Thoracic aorta (tissue), 2 donors: Measurements from ENCODE around the gene RUNX2. TPM values are rescaled to one million over a fixed set of nuclear protein-coding genes. Genes with fewer than 3 reads are reported as not detected.

Source experiments
- ATAC-seq: fragments of 150-250 bp; one replicate; pipeline ENCODE4 v1.8.0; 2017; ENCODE audit warnings: low read depth; ENCODE audit not compliant: insufficient number of reproducible peaks, low FRiP score
- DNase-seq: peaks from one replicate; pipeline ENCODE4 v3.0.0-alpha.2; 2020; ENCODE audit warnings: low spot score
- H3K27ac ChIP-seq, 2 donors: fragments of 200-600 bp; sonication (generic); 1 replicate in 1 of 2; 2 replicates in 1 of 2; pipeline ENCODE4 v1.5.1; 2016; ENCODE audit warnings: mild to moderate bottlenecking in 2 of 2, moderate library complexity in 2 of 2
- H3K27me3 ChIP-seq: fragments of 200-600 bp; sonication (generic); replicated peaks from 2 replicates; pipeline ENCODE4 v1.6.0; 2016; ENCODE audit warnings: mild to moderate bottlenecking; ENCODE audit not compliant: insufficient read depth
- H3K36me3 ChIP-seq: fragments of 200-600 bp; sonication (generic); one replicate; pipeline ENCODE4 v1.5.1; 2016
- H3K4me1 ChIP-seq, 2 donors: fragments of 200-600 bp; sonication (generic); 1 replicate in 1 of 2; 2 replicates in 1 of 2; pipeline versions ENCODE4 v1.5.1 to v1.6.0; 2016; ENCODE audit warnings: low read depth in 2 of 2, mild to moderate bottlenecking in 1 of 2; ENCODE audit not compliant: control insufficient read depth in 1 of 2
- H3K4me3 ChIP-seq: fragments of 200-600 bp; sonication (generic); 2 replicates; pipeline ENCODE4 v1.5.1; 2016; ENCODE audit warnings: mild to moderate bottlenecking
- H3K9me3 ChIP-seq: fragments of 200-600 bp; sonication (generic); 2 replicates; pipeline ENCODE4 v1.5.1; 2016
- CTCF ChIP-seq: fragments of 200-600 bp; sonication (generic); IDR thresholded peaks from one replicate; pipeline ENCODE4 v1.5.1; 2019; ENCODE audit warnings: antibody characterized with exemption
- total RNA-seq, 2 donors: library from RNA; depleted of rRNA; stranded (reverse); fragments of >200 nt; gene quantifications; one replicate each; pipeline versions ENCODE4 v1.1.0 to v1.2.3, GENCODE V29; 2016

Gene RUNX2
- total RNA-seq, 2 donors from 2014 or later, result 3.2 to 7.9 TPM

- DNase-seq (no peak), ATAC-seq (no peak)
- no peak for TF ChIP-seq CTCF
Measured at GRCh38 chr6:45411959-45412358, 83.8 kb downstream of the RUNX2 start.

GRCh38 chr6:45415315-45415714, 87.2 kb downstream of the RUNX2 start:
- H3K27me3 ChIP-seq, result peaks cover 11% of the 10 kb centered on the region

More at GRCh38 chr6:45411959-45412358, 83.8 kb downstream of the RUNX2 start:
- H3K27ac ChIP-seq, result no peak overlapping the region
- no peak overlapping the region for H3K4me3 ChIP-seq
- H3K27me3 ChIP-seq, result peaks cover 8% of the 10 kb centered on the region
- no peaks in the 10 kb centered on the region for H3K36me3 ChIP-seq
- no peaks in the 10 kb centered on the region for H3K9me3 ChIP-seq
- H3K4me1 ChIP-seq, result no peaks in the 10 kb centered on the region

GRCh38 chr6:45415788-45416518, 87.8 kb downstream of the RUNX2 start:
- Histone ChIP-seq H3K9me3 (no peaks in the 10 kb centered on the region), H3K27me3 (peaks cover 18% of the 10 kb centered on the region), H3K27ac (no peak overlapping the region), H3K4me3 (no peak overlapping the region), H3K36me3 (no peaks in the 10 kb centered on the region), H3K4me1 (peaks cover 0 to 4% of the 10 kb centered on the region in 2 donors)
- no peak for TF ChIP-seq CTCF
- ATAC-seq, result no peak
- DNase-seq, result no peak

More at GRCh38 chr6:45415315-45415714, 87.2 kb downstream of the RUNX2 start:
- no peak for TF ChIP-seq CTCF
- Histone ChIP-seq H3K9me3 (no peaks in the 10 kb centered on the region), H3K4me1 (peaks cover 0 to 4% of the 10 kb centered on the region in 2 donors), H3K27ac (no peak overlapping the region), H3K36me3 (no peaks in the 10 kb centered on the region), H3K4me3 (no peak overlapping the region)
- DNase-seq, result no peak
- ATAC-seq, result no peak

GRCh38 chr6:45416700-45417099, 88.6 kb downstream of the RUNX2 start:
- no peak overlapping the region for H3K27ac ChIP-seq
- TF ChIP-seq CTCF, result no peak
- H3K9me3 ChIP-seq, result no peaks in the 10 kb centered on the region
- DNase-seq (no peak), ATAC-seq (no peak)
- no peaks in the 10 kb centered on the region for H3K36me3 ChIP-seq
- peaks cover 6 to 9% of the 10 kb centered on the region in 2 donors for H3K4me1 ChIP-seq
- peaks cover 24% of the 10 kb centered on the region for H3K27me3 ChIP-seq
- H3K4me3 ChIP-seq, result no peak overlapping the region

GRCh38 chr6:45417436-45417835, 89.3 kb downstream of the RUNX2 start:
- Histone ChIP-seq H3K36me3 (no peaks in the 10 kb centered on the region), H3K27ac (no peak overlapping the region), H3K9me3 (no peaks in the 10 kb centered on the region), H3K4me1 (peaks cover 6 to 14% of the 10 kb centered on the region in 2 donors), H3K27me3 (peaks cover 24% of the 10 kb centered on the region), H3K4me3 (no peak overlapping the region)
- no peak for TF ChIP-seq CTCF
- DNase-seq (no peak), ATAC-seq (no peak)
